Liver (tissue), 9 donors: ENCODE data around the gene COLEC12. TPM values are rescaled to one million over a fixed set of nuclear protein-coding genes. Genes with fewer than 3 reads are reported as not detected.

Source experiments
- DNase-seq: peaks from one replicate; pipeline ENCODE4 v3.0.0-alpha.2; 2017; ENCODE audit warnings: low spot score
- H3K27ac ChIP-seq, 2 donors: one replicate each; pipeline ENCODE4 v1.7.0; 2013; ENCODE audit warnings: inconsistent platforms in 2 of 2, low read length in 2 of 2, control low read depth in 1 of 2, low read depth in 1 of 2, mild to moderate bottlenecking in 1 of 2
- H3K27me3 ChIP-seq, 4 donors: one replicate each; pipeline versions ENCODE4 v1.6.1 to v1.7.0; 2013; ENCODE audit warnings: low read length in 3 of 4, inconsistent platforms in 1 of 4, mild to moderate bottlenecking in 1 of 4, moderate library complexity in 1 of 4; ENCODE audit not compliant: control insufficient read depth in 4 of 4, insufficient read depth in 4 of 4
- H3K36me3 ChIP-seq, 4 donors: one replicate each; pipeline versions ENCODE4 v1.6.1 to v1.7.0; 2013; ENCODE audit warnings: low read length in 3 of 4, mild to moderate bottlenecking in 3 of 4, low read depth in 1 of 4, moderate library complexity in 1 of 4; ENCODE audit not compliant: control insufficient read depth in 4 of 4, insufficient read depth in 3 of 4
- H3K4me1 ChIP-seq, 4 donors: one replicate each; pipeline versions ENCODE4 v1.6.1 to v1.7.0; 2013; ENCODE audit warnings: low read length in 3 of 4, mild to moderate bottlenecking in 3 of 4, moderate library complexity in 1 of 4; ENCODE audit not compliant: control insufficient read depth in 4 of 4, insufficient read depth in 4 of 4
- H3K4me3 ChIP-seq, 3 donors: one replicate each; pipeline versions ENCODE4 v1.6.1 to v1.7.0; 2013; ENCODE audit warnings: low read length in 3 of 3, control low read depth in 1 of 3, low read depth in 1 of 3, mild to moderate bottlenecking in 1 of 3
- H3K9ac ChIP-seq, 2 donors: one replicate each; pipeline ENCODE4 v1.7.0; 2013; ENCODE audit warnings: low read length in 2 of 2, mild to moderate bottlenecking in 2 of 2, moderate library complexity in 2 of 2, control low read depth in 1 of 2, low read depth in 1 of 2
- H3K9me3 ChIP-seq, 4 donors: one replicate each; pipeline versions ENCODE4 v1.6.1 to v1.7.0; 2013; ENCODE audit warnings: low read length in 3 of 4; ENCODE audit not compliant: control insufficient read depth in 4 of 4
- EGR1 ChIP-seq, 2 donors: IDR thresholded peaks; 2 replicates each; pipeline ENCODE4 v1.6.1; 2016 to 2018; ENCODE audit warnings: antibody characterized with exemption in 2 of 2, low read depth in 2 of 2
- FOXA1 ChIP-seq: IDR thresholded peaks from 2 replicates; pipeline ENCODE4 v1.6.1; 2016; ENCODE audit warnings: antibody characterized with exemption
- FOXA2 ChIP-seq: IDR thresholded peaks from 2 replicates; pipeline ENCODE4 v1.6.1; 2016; ENCODE audit warnings: antibody characterized with exemption
- GABPA ChIP-seq, 2 donors: IDR thresholded peaks in 1 of 2; conservative IDR thresholded peaks in 1 of 2; 2 replicates each; pipeline ENCODE4 v1.6.1; 2016; ENCODE audit warnings: antibody characterized with exemption in 2 of 2, mild to moderate bottlenecking in 1 of 2, moderate library complexity in 1 of 2
- HNF4A ChIP-seq, 2 donors: conservative IDR thresholded peaks; 2 replicates each; pipeline ENCODE4 v1.6.1; 2016; ENCODE audit warnings: antibody characterized with exemption in 2 of 2, mild to moderate bottlenecking in 2 of 2
- HNF4G ChIP-seq: IDR thresholded peaks from 2 replicates; pipeline ENCODE4 v1.6.1; 2016; ENCODE audit warnings: antibody characterized with exemption
- JUND ChIP-seq, 2 donors: IDR thresholded peaks; 2 replicates each; pipeline ENCODE4 v1.6.1; 2016; ENCODE audit warnings: antibody characterized with exemption in 2 of 2
- NR2F2 ChIP-seq: IDR thresholded peaks from 2 replicates; pipeline ENCODE4 v1.6.1; 2016; ENCODE audit warnings: antibody characterized with exemption
- RAD21 ChIP-seq, 2 donors: IDR thresholded peaks; 2 replicates each; pipeline ENCODE4 v1.6.1; 2016; ENCODE audit warnings: antibody characterized with exemption in 2 of 2, mild to moderate bottlenecking in 2 of 2
- RXRA ChIP-seq, 2 donors: IDR thresholded peaks; 2 replicates each; pipeline ENCODE4 v1.6.1; 2017 to 2018; ENCODE audit warnings: antibody characterized with exemption in 2 of 2, mild to moderate bottlenecking in 1 of 2
- SP1 ChIP-seq: IDR thresholded peaks from 2 replicates; pipeline ENCODE4 v1.6.1; 2018; ENCODE audit warnings: antibody characterized with exemption, mild to moderate bottlenecking
- TAF1 ChIP-seq: conservative IDR thresholded peaks from 2 replicates; pipeline ENCODE4 v1.6.1; 2016; ENCODE audit warnings: antibody characterized with exemption, mild to moderate bottlenecking
- YY1 ChIP-seq: IDR thresholded peaks from 2 replicates; pipeline ENCODE4 v1.6.1; 2016; ENCODE audit warnings: antibody characterized with exemption, mild to moderate bottlenecking
- WGBS: extraction: QIAGEN DNeasy Blood & Tissue Kit; methylation state at CpG from one replicate; pipeline ENCODE4 v1.1.7; 2013; 5-methylcytosine and 5-hydroxymethylcytosine counted together
- polyA plus RNA-seq, 2 donors: library from polyadenylated mRNA; stranded (reverse) in 1 of 2; unstranded in 1 of 2; fragments of 200-250 nt in 1 of 2; fragments of >200 nt in 1 of 2; fragmentation: Nextera tagmentation in 1 of 2; extraction: Ambion mirVana in 1 of 2; gene quantifications; one replicate each; pipeline versions ENCODE4 v1.2.1 to v1.2.3, GENCODE V29; 2013 to 2015
- total RNA-seq, 2 donors: library from RNA; depleted of rRNA; stranded (reverse); fragments of >200 nt; gene quantifications; one replicate each; pipeline ENCODE4 v1.2.3, GENCODE V29; 2014
- TF ChIP-seq, protein P1 (sequence below): fragments of 150-350 bp; IDR thresholded peaks from 2 replicates; pipeline ENCODE4 v1.5.1; 2017; ENCODE audit warnings: improper control_type of control experiment, low read depth, low read length; ENCODE audit not compliant: missing input control
- TF ChIP-seq, protein P2 (sequence below): IDR thresholded peaks from 2 replicates; pipeline ENCODE4 v1.6.1; 2016; ENCODE audit warnings: antibody characterized with exemption, mild to moderate bottlenecking
- TF ChIP-seq, protein P3 (sequence below): IDR thresholded peaks from 2 replicates; pipeline ENCODE4 v1.6.1; 2016; ENCODE audit warnings: antibody characterized with exemption
- TF ChIP-seq, protein P4 (sequence below): IDR thresholded peaks from 2 replicates; pipeline ENCODE4 v1.6.1; 2016; ENCODE audit warnings: antibody characterized with exemption
- TF ChIP-seq, protein P5 (sequence below): IDR thresholded peaks from 2 replicates; pipeline ENCODE4 v1.6.1; 2016; ENCODE audit warnings: antibody characterized with exemption
- donor health status: healthy.
- donor health status: healthy.
- donor health status: healthy.
- donor health status: healthy.
- donor health status: healthy.

COLEC12 gene
- total and polyA plus RNA-seq, 4 donors, result 0.03 to 1.6 (median 0.28) TPM

DNA sequence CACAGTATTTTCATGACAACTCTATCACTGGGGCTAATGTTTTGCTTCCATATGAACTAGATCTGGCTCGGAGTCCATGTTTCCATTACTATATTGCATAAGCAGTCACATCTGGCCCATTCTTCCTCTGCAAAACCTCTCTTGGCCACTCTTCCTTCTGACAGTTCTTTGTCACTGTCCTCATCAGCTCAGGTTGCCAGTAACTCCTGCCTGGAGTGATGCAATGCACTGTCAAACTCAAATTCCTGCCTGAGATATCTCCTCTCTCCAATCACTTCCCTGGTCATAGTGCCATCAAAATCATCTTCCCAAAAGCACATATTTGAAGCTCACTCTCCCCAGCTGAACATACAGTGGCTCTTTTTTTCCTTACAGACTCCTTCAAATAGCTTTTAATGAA lies 66.1 kb downstream of the COLEC12 start:
- TF ChIP-seq, protein P1, sequence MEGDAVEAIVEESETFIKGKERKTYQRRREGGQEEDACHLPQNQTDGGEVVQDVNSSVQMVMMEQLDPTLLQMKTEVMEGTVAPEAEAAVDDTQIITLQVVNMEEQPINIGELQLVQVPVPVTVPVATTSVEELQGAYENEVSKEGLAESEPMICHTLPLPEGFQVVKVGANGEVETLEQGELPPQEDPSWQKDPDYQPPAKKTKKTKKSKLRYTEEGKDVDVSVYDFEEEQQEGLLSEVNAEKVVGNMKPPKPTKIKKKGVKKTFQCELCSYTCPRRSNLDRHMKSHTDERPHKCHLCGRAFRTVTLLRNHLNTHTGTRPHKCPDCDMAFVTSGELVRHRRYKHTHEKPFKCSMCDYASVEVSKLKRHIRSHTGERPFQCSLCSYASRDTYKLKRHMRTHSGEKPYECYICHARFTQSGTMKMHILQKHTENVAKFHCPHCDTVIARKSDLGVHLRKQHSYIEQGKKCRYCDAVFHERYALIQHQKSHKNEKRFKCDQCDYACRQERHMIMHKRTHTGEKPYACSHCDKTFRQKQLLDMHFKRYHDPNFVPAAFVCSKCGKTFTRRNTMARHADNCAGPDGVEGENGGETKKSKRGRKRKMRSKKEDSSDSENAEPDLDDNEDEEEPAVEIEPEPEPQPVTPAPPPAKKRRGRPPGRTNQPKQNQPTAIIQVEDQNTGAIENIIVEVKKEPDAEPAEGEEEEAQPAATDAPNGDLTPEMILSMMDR, result no peak
- TF ChIP-seq FOXA1, result no peak
- TF ChIP-seq SP1, result no peak
- TF ChIP-seq EGR1 (IDR thresholded peaks at IDR 0.05; ENCODE audit: low read depth in 2 of 2), result no peak
- TF ChIP-seq TAF1, result no peak
- TF ChIP-seq GABPA (IDR thresholded peaks at IDR 0.05 in 1 of 2, conservative IDR thresholded peaks at IDR 0.05 in 1 of 2), result no peak
- no peak for TF ChIP-seq JUND (IDR thresholded peaks at IDR 0.05)
- no peak for TF ChIP-seq NR2F2
- TF ChIP-seq, protein P2, sequence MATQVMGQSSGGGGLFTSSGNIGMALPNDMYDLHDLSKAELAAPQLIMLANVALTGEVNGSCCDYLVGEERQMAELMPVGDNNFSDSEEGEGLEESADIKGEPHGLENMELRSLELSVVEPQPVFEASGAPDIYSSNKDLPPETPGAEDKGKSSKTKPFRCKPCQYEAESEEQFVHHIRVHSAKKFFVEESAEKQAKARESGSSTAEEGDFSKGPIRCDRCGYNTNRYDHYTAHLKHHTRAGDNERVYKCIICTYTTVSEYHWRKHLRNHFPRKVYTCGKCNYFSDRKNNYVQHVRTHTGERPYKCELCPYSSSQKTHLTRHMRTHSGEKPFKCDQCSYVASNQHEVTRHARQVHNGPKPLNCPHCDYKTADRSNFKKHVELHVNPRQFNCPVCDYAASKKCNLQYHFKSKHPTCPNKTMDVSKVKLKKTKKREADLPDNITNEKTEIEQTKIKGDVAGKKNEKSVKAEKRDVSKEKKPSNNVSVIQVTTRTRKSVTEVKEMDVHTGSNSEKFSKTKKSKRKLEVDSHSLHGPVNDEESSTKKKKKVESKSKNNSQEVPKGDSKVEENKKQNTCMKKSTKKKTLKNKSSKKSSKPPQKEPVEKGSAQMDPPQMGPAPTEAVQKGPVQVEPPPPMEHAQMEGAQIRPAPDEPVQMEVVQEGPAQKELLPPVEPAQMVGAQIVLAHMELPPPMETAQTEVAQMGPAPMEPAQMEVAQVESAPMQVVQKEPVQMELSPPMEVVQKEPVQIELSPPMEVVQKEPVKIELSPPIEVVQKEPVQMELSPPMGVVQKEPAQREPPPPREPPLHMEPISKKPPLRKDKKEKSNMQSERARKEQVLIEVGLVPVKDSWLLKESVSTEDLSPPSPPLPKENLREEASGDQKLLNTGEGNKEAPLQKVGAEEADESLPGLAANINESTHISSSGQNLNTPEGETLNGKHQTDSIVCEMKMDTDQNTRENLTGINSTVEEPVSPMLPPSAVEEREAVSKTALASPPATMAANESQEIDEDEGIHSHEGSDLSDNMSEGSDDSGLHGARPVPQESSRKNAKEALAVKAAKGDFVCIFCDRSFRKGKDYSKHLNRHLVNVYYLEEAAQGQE, result no peak
- no peak for TF ChIP-seq RAD21 (IDR thresholded peaks at IDR 0.05)
- TF ChIP-seq YY1, result no peak
- no peak for TF ChIP-seq HNF4G
- TF ChIP-seq HNF4A (conservative IDR thresholded peaks at IDR 0.05), result no peak
- TF ChIP-seq, protein P3, sequence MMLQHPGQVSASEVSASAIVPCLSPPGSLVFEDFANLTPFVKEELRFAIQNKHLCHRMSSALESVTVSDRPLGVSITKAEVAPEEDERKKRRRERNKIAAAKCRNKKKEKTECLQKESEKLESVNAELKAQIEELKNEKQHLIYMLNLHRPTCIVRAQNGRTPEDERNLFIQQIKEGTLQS, result no peak
- no peak for TF ChIP-seq RXRA (IDR thresholded peaks at IDR 0.05)
- TF ChIP-seq, protein P4, sequence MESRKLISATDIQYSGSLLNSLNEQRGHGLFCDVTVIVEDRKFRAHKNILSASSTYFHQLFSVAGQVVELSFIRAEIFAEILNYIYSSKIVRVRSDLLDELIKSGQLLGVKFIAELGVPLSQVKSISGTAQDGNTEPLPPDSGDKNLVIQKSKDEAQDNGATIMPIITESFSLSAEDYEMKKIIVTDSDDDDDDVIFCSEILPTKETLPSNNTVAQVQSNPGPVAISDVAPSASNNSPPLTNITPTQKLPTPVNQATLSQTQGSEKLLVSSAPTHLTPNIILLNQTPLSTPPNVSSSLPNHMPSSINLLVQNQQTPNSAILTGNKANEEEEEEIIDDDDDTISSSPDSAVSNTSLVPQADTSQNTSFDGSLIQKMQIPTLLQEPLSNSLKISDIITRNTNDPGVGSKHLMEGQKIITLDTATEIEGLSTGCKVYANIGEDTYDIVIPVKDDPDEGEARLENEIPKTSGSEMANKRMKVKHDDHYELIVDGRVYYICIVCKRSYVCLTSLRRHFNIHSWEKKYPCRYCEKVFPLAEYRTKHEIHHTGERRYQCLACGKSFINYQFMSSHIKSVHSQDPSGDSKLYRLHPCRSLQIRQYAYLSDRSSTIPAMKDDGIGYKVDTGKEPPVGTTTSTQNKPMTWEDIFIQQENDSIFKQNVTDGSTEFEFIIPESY, result no peak
- TF ChIP-seq, protein P5, sequence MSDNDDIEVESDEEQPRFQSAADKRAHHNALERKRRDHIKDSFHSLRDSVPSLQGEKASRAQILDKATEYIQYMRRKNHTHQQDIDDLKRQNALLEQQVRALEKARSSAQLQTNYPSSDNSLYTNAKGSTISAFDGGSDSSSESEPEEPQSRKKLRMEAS, result no peak
- no peak for TF ChIP-seq FOXA2
- DNase-seq, result no peak
- Histone ChIP-seq H3K4me3 (no peak overlapping the region), H3K36me3 (no peaks in the 10 kb centered on the region), H3K27ac (no peak overlapping the region), H3K27me3 (no peaks in the 10 kb centered on the region), H3K9me3 (no peaks in the 10 kb centered on the region), H3K4me1 (no peaks in the 10 kb centered on the region), H3K9ac (no peak overlapping the region)
- WGBS, result 2% methylated on average over 1 of the region's 1 CpG
